ENCODE results near the gene WT1. TPM values are rescaled to one million over a fixed set of nuclear protein-coding genes. Genes with fewer than 3 reads are reported as not detected.

WT1 gene
- total RNA-seq, 1 donor from 2014 or later, result not detected

DNA sequence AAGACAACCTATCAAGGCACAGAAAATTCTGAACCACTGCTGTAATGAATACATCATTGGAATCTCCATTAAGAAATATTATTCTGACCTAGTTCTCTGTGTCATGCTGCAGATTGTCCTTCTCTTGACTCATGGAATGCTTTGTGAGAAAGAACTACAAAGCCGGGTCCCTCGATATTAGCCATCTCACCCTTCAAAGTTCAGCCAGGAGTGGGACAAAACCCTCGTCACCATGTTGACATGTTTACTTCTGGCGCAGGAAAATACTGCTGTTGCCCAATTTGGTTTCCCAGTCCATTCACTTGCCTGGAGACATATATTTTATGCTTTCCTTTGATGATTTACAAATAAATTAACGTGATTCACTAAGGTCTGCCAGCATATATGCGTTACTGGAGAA, 10.9 kb upstream of the WT1 start:
- ChIA-PET POLR2A (no interaction called here), CTCF (no interaction called here)
- no peak for ATAC-seq (ENCODE audit: low read depth)
- DNase-seq, result no peak
- intact Hi-C loops (cut with micrococcal nuclease), result no loop called here
- Mint-ChIP-seq H3K36me3 (ENCODE audit: low read depth) (no peaks in the 10 kb centered on the region), H3K4me1 (no peaks in the 10 kb centered on the region), H3K9me3 (no peaks in the 10 kb centered on the region), H3K27ac (no peak overlapping the region), H3K27me3 (peaks cover 15% of the 10 kb centered on the region), H3K4me3 (no peak overlapping the region)
- TF ChIP-seq, protein P1, sequence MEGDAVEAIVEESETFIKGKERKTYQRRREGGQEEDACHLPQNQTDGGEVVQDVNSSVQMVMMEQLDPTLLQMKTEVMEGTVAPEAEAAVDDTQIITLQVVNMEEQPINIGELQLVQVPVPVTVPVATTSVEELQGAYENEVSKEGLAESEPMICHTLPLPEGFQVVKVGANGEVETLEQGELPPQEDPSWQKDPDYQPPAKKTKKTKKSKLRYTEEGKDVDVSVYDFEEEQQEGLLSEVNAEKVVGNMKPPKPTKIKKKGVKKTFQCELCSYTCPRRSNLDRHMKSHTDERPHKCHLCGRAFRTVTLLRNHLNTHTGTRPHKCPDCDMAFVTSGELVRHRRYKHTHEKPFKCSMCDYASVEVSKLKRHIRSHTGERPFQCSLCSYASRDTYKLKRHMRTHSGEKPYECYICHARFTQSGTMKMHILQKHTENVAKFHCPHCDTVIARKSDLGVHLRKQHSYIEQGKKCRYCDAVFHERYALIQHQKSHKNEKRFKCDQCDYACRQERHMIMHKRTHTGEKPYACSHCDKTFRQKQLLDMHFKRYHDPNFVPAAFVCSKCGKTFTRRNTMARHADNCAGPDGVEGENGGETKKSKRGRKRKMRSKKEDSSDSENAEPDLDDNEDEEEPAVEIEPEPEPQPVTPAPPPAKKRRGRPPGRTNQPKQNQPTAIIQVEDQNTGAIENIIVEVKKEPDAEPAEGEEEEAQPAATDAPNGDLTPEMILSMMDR (IDR thresholded peaks at IDR 0.05), result no peak

DNA sequence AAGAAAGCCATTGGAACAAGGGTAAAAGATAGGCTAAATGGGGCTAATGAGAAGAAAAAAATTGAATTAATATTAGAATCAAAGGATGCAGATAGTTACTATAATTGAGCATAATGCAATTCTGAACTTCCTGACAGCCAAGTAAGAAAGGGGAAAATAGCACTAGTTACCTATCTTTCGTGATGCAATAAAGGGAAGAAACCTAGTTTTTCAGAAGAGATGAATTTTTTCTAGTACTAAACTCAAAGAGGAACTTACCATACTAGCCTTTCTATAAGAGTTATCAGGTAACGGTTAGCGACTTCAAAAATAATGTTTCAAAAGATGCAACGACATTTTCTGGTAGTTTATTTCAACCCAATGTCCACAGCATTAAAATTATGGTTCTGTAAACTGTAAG, 8.8 kb upstream of the WT1 start:
- Mint-ChIP-seq H3K9me3 (no peaks in the 10 kb centered on the region), H3K4me3 (no peak overlapping the region), H3K27ac (no peak overlapping the region), H3K36me3 (ENCODE audit: low read depth) (no peaks in the 10 kb centered on the region), H3K4me1 (peaks cover 2% of the 10 kb centered on the region), H3K27me3 (peaks cover 33% of the 10 kb centered on the region)
- TF ChIP-seq, protein P1 (IDR thresholded peaks at IDR 0.05), result no peak
- POLR2A ChIA-PET, result no interaction called here
- no peak for ATAC-seq (ENCODE audit: low read depth)
- DNase-seq, result no peak
- intact Hi-C loops (cut with micrococcal nuclease), result no loop called here
- CTCF ChIA-PET, result no interaction called here

DNA sequence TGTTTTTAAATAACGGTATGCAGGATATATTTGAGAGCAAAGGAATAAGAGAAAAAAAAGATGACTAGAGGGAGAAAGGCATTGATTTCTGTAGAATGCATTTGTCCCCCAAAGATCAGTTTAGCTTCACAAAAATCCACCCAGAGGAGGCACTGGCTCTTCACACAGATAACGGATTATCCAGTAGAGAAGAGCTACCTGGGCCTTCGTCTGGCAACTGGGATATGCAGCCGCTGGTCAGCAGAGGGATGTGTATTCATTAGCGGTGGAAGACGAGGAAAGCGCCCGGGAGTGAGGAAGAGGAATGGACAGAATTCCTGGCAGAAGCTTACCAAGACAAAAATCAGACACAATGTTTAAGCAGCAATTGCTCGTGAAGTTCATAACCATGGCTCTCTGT, 5.6 kb upstream of the WT1 start:
- Mint-ChIP-seq H3K9me3 (no peaks in the 10 kb centered on the region), H3K4me1 (peaks cover 5% of the 10 kb centered on the region), H3K4me3 (no peak overlapping the region), H3K27me3 (peaks cover 53% of the 10 kb centered on the region), H3K27ac (no peak overlapping the region), H3K36me3 (ENCODE audit: low read depth) (no peaks in the 10 kb centered on the region)
- DNase-seq (no peak), ATAC-seq (ENCODE audit: low read depth) (no peak)
- intact Hi-C loops (cut with micrococcal nuclease), result no loop called here
- TF ChIP-seq, protein P1 (IDR thresholded peaks at IDR 0.05), result no peak
- POLR2A ChIA-PET, result no interaction called here
- CTCF ChIA-PET, result no interaction called here

DNA sequence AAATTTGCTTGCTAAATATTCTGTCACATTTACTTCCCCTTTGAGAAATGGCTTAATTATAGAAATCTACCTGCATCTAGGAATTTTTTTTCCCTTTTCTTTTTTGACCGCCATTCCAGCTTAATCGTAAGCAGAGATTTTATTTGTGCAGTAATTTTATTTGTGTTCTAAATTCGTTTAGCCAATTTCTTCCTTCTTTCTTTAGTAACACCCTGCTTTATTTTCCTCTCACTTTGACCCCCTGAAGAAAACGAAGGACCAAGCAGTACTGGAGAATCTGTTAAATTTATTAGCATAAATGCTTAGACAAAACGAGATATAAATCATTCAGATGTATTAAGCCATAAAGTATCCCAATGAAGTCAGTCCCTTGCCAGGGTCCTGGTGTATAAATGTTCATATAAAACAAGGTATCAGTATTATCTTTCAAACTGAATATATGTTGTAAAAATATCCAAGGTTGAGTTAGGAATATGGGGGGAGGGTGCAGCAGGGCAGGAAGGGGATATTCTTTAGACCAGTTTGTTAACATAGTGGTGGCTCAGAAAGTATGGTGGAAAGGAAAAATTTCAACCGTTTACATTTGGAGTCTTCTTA, 5.1 kb upstream of the WT1 start:
- Mint-ChIP-seq H3K9me3 (no peaks in the 10 kb centered on the region), H3K36me3 (ENCODE audit: low read depth) (no peaks in the 10 kb centered on the region), H3K27me3 (peaks cover 56% of the 10 kb centered on the region), H3K4me3 (no peak overlapping the region), H3K4me1 (peaks cover 8% of the 10 kb centered on the region), H3K27ac (no peak overlapping the region)
- TF ChIP-seq, protein P1 (IDR thresholded peaks at IDR 0.05), result no peak
- ChIA-PET POLR2A (no interaction called here), CTCF (no interaction called here)
- DNase-seq (no peak), ATAC-seq (ENCODE audit: low read depth) (no peak)
- intact Hi-C loops (cut with micrococcal nuclease), result no loop called here

DNA sequence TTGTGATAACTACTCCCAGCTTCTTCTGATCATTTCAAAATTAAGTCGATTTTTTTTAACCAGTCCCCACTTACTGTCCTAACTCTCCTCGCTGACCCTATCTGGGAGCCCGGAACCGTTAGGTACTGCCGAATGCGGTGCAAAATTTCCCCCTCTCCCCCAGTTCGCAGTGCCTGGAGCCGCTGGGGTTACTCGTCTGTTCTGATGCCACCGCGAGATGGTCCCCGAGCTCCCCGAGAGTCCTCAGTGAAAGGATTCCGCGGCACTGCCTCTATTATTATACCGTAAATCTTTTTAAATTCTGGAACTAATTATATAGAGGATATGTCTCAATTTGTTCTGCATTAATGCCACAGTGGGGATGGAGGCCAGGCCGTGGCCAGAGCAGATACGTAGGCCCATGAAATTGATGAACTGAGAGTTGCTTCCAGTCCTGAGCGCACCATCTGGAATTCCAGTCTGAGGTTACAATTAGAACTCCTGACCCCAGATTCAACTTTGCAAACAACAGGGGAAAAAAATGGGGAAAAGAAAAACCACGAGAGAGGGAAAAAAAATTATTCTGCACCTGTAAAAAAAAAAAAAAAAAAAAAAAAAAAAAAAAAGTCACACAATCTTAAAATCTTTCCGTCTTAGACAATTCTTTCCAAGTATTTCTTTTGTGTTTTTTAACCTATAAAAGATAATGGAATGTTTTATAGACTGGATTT, 4.3 kb upstream of the WT1 start:
- TF ChIP-seq, protein P1 (IDR thresholded peaks at IDR 0.05), result no peak
- ChIA-PET POLR2A (no interaction called here), CTCF (no interaction called here)
- no peaks in the 10 kb centered on the region for H3K36me3 Mint-ChIP-seq (ENCODE audit: low read depth)
- no peaks in the 10 kb centered on the region for H3K9me3 Mint-ChIP-seq
- intact Hi-C loops (cut with micrococcal nuclease), result loop anchor here (5.0 kb wide), 1 partner anchor 622 kb away; no protein-coding TSS in a partner anchor
- DNase-seq (no peak), ATAC-seq (ENCODE audit: low read depth) (no peak)
- peaks cover 8% of the 10 kb centered on the region for H3K4me1 Mint-ChIP-seq
- no peak overlapping the region for H3K4me3 Mint-ChIP-seq
- H3K27me3 Mint-ChIP-seq, result peaks cover 56% of the 10 kb centered on the region
- no peak overlapping the region for H3K27ac Mint-ChIP-seq

Measured in activated B cell treated with CpG ODN at 0.5 μM for 24 hours (primary cell).